LoVo (cell line): ENCODE results near the gene TFPI.
A peak's percentile ranks its signal among the peaks of the same experiment; 100 is the strongest.
"Not testable (repeated sequence)": the region's sequence is repeated elsewhere in the genome, so short reads cannot be mapped to it uniquely, and the experiment has no call there.

Source experiments
- DNase-seq: peaks from one replicate; pipeline ENCODE4 v3.0.0-alpha.2; 2016; ENCODE audit warnings: low spot score

Gene TFPI

GRCh38 chr2:187552828-187553681 lies 1.2 kb downstream of the TFPI start:
- peak; percentile 55 for DNase-seq

GRCh38 chr2:187552381-187552780 lies 1.9 kb downstream of the TFPI start:
- DNase-seq = no peak

- DNase-seq = no peak
These were observed 3.4 kb downstream of the TFPI start for GRCh38 chr2:187550857-187551256.

- no peak for DNase-seq
These were observed 4.2 kb downstream of the TFPI start for GRCh38 chr2:187549951-187550555.

GRCh38 chr2:187549193-187549592 lies 5.0 kb downstream of the TFPI start:
- no peak for DNase-seq

GRCh38 chr2:187548656-187549055 lies 5.6 kb downstream of the TFPI start:
- no peak for DNase-seq

- peak; percentile 81 for DNase-seq
These were observed 6.8 kb downstream of the TFPI start for GRCh38 chr2:187547353-187547979.

- no peak for DNase-seq
These were observed 7.4 kb downstream of the TFPI start for GRCh38 chr2:187546762-187547333.

GRCh38 chr2:187545238-187545751 lies 8.9 kb downstream of the TFPI start:
- no peak for DNase-seq

GRCh38 chr2:187544371-187545080 lies 9.7 kb downstream of the TFPI start:
- peak; percentile 48 for DNase-seq

- DNase-seq = no peak
These were observed 10.7 kb downstream of the TFPI start for GRCh38 chr2:187543488-187543887.

- DNase-seq = no peak
These were observed 12.1 kb downstream of the TFPI start for GRCh38 chr2:187542123-187542522.

- DNase-seq = peak; percentile 71
These were observed 12.8 kb downstream of the TFPI start for GRCh38 chr2:187541086-187542085.

- DNase-seq = not testable (repeated sequence)
These were observed 16.0 kb downstream of the TFPI start for GRCh38 chr2:187538222-187538621.

- DNase-seq = not testable (repeated sequence)
These were observed 18.9 kb downstream of the TFPI start for GRCh38 chr2:187535381-187535780.

GRCh38 chr2:187532333-187533120 lies 21.7 kb downstream of the TFPI start:
- DNase-seq = no peak

GRCh38 chr2:187529977-187530721 lies 24.1 kb downstream of the TFPI start:
- no peak for DNase-seq

- DNase-seq = no peak
These were observed 24.8 kb downstream of the TFPI start for GRCh38 chr2:187529248-187529976.
